Immature natural killer cell (primary cell): ENCODE measurements around the gene NDUFB7. TPM values are rescaled to one million over a fixed set of nuclear protein-coding genes. Genes with fewer than 3 reads are reported as not detected.
"Not testable (repeated sequence)": the region's sequence is repeated elsewhere in the genome, so short reads cannot be mapped to it uniquely, and the experiment has no call there.

ENCODE experiments used
- DNase-seq, 3 donors: peaks; one replicate each; pipeline ENCODE4 v3.0.0; 2022; ENCODE audit warnings: mixed read lengths in 1 of 3
- H3K27ac Mint-ChIP-seq, 6 donors: one replicate each; pipeline ENCODE4 v1.8.0; 2020; ENCODE audit warnings: mixed read lengths in 6 of 6, mild to moderate bottlenecking in 5 of 6, inconsistent platforms in 4 of 6, moderate library complexity in 3 of 6
- H3K27me3 Mint-ChIP-seq, 3 donors: one replicate each; pipeline ENCODE4 v1.8.0; 2020 to 2021; ENCODE audit warnings: low read depth in 3 of 3, mild to moderate bottlenecking in 3 of 3, mixed read lengths in 3 of 3, moderate library complexity in 3 of 3, inconsistent platforms in 1 of 3
- H3K36me3 Mint-ChIP-seq, 3 donors: one replicate each; pipeline ENCODE4 v1.8.0; 2020; ENCODE audit warnings: mixed read lengths in 3 of 3, inconsistent platforms in 2 of 3, mild to moderate bottlenecking in 2 of 3
- H3K4me1 Mint-ChIP-seq, 2 donors: one replicate each; pipeline ENCODE4 v1.8.0; 2020; ENCODE audit warnings: inconsistent platforms in 2 of 2, mild to moderate bottlenecking in 2 of 2, mixed read lengths in 2 of 2, moderate library complexity in 1 of 2
- H3K4me3 Mint-ChIP-seq, 5 donors: one replicate each; pipeline ENCODE4 v1.8.0; 2020; ENCODE audit warnings: mild to moderate bottlenecking in 5 of 5, mixed read lengths in 5 of 5, inconsistent platforms in 3 of 5, moderate library complexity in 3 of 5
- H3K9me3 Mint-ChIP-seq, 6 donors: one replicate each; pipeline ENCODE4 v1.8.0; 2020; ENCODE audit warnings: mild to moderate bottlenecking in 6 of 6, mixed read lengths in 6 of 6, inconsistent platforms in 4 of 6, moderate library complexity in 3 of 6
- polyA plus RNA-seq, 3 donors: library from polyadenylated mRNA; unstranded; fragments of 300-500 nt; fragmentation: Illumina TruSeq; gene quantifications; one replicate each; pipeline ENCODE4 v1.2.3, GENCODE V29; 2021

Gene NDUFB7
- polyA plus RNA-seq: 100 to 1,000 TPM; 400 to 782 (median 502) TPM

GRCh38 chr19:14571695-14572490 lies at the start of gene NDUFB7:
Gene NDUFB7 (minus strand): TSS chr19:14572066. CDS start chr19:14572000, 66 bp downstream.
- Mint-ChIP-seq H3K4me3 (peak within 1 kb of the TSS; percentile 93 to 97 (median 96)), H3K27ac (peak within 1 kb of the TSS; percentile 86 to 94 (median 90)), H3K4me1 (peaks cover 40 to 49% of the 10 kb centered on the region in 2 donors), H3K9me3 (no peaks in the 10 kb centered on the region), H3K36me3 (peaks cover 0 to 7% (median 3%) of the 10 kb centered on the region in 3 donors), H3K27me3 (peaks cover 0 to 6% (median 2%) of the 10 kb centered on the region in 3 donors)
- peak; percentile 91 to 93 (median 91) for DNase-seq

- no peaks in the 10 kb centered on the region for H3K4me1 Mint-ChIP-seq
- no peaks in the 10 kb centered on the region for H3K36me3 Mint-ChIP-seq
- peaks cover 2 to 7% (median 2%) of the 10 kb centered on the region in 3 donors for H3K27me3 Mint-ChIP-seq
- peaks cover 3 to 15% (median 13%) of the 10 kb centered on the region in 6 donors for H3K9me3 Mint-ChIP-seq
- H3K27ac Mint-ChIP-seq: no peak overlapping the region
- no peak overlapping the region for H3K4me3 Mint-ChIP-seq
- no peak for DNase-seq
Observed at GRCh38 chr19:14619404-14619803, 47.5 kb upstream of the NDUFB7 start.

GRCh38 chr19:14616407-14616806 lies 44.5 kb upstream of the NDUFB7 start:
- H3K27ac Mint-ChIP-seq: no peak overlapping the region
- H3K27me3 Mint-ChIP-seq: peaks cover 2 to 7% (median 2%) of the 10 kb centered on the region in 3 donors
- H3K9me3 Mint-ChIP-seq: peaks cover 3 to 15% (median 13%) of the 10 kb centered on the region in 6 donors
- H3K36me3 Mint-ChIP-seq: no peaks in the 10 kb centered on the region
- H3K4me1 Mint-ChIP-seq: no peaks in the 10 kb centered on the region
- H3K4me3 Mint-ChIP-seq: no peak overlapping the region
- no peak for DNase-seq

- Mint-ChIP-seq H3K4me1 (no peaks in the 10 kb centered on the region), H3K4me3 (no peak overlapping the region), H3K27me3 (peaks cover 2 to 7% (median 4%) of the 10 kb centered on the region in 3 donors), H3K27ac (no peak overlapping the region), H3K36me3 (no peaks in the 10 kb centered on the region), H3K9me3 (peaks cover 3 to 15% (median 13%) of the 10 kb centered on the region in 6 donors)
- no peak for DNase-seq
Observed at GRCh38 chr19:14615623-14616022, 43.8 kb upstream of the NDUFB7 start.

GRCh38 chr19:14614099-14614412 lies 42.2 kb upstream of the NDUFB7 start:
- no peak overlapping the region for H3K4me3 Mint-ChIP-seq
- peaks cover 0 to 4% (median 2%) of the 10 kb centered on the region in 3 donors for H3K27me3 Mint-ChIP-seq
- H3K9me3 Mint-ChIP-seq: peaks cover 0 to 4% (median 4%) of the 10 kb centered on the region in 6 donors
- peak in 1 of 3 donors; percentile 4 for DNase-seq
- H3K4me1 Mint-ChIP-seq: no peaks in the 10 kb centered on the region
- no peaks in the 10 kb centered on the region for H3K36me3 Mint-ChIP-seq
- H3K27ac Mint-ChIP-seq: no peak overlapping the region

- H3K27me3 Mint-ChIP-seq, DNase-seq, H3K4me3 Mint-ChIP-seq, H3K9me3 Mint-ChIP-seq, H3K36me3 Mint-ChIP-seq, H3K4me1 Mint-ChIP-seq, H3K27ac Mint-ChIP-seq: not testable (repeated sequence)
Observed at GRCh38 chr19:14613399-14614098, 41.7 kb upstream of the NDUFB7 start.

GRCh38 chr19:14612657-14613056 lies 40.8 kb upstream of the NDUFB7 start:
- H3K9me3 Mint-ChIP-seq: peaks cover 0 to 3% (median 0%) of the 10 kb centered on the region in 6 donors
- H3K27ac Mint-ChIP-seq: no peak overlapping the region
- DNase-seq: no peak
- H3K27me3 Mint-ChIP-seq: peaks cover 0 to 4% (median 2%) of the 10 kb centered on the region in 3 donors
- no peak overlapping the region for H3K4me3 Mint-ChIP-seq
- no peaks in the 10 kb centered on the region for H3K36me3 Mint-ChIP-seq
- no peaks in the 10 kb centered on the region for H3K4me1 Mint-ChIP-seq

- H3K27ac Mint-ChIP-seq: peak overlapping the region in 1 of 6 donors; percentile 28
- not testable (repeated sequence) for H3K27me3 Mint-ChIP-seq, DNase-seq, H3K36me3 Mint-ChIP-seq, H3K9me3 Mint-ChIP-seq, H3K4me1 Mint-ChIP-seq, H3K4me3 Mint-ChIP-seq
Observed at GRCh38 chr19:14612242-14612641, 40.4 kb upstream of the NDUFB7 start.

- H3K36me3 Mint-ChIP-seq: no peaks in the 10 kb centered on the region
- DNase-seq: no peak
- H3K9me3 Mint-ChIP-seq: no peaks in the 10 kb centered on the region
- no peak overlapping the region for H3K4me3 Mint-ChIP-seq
- no peaks in the 10 kb centered on the region for H3K4me1 Mint-ChIP-seq
- H3K27ac Mint-ChIP-seq: no peak overlapping the region
- H3K27me3 Mint-ChIP-seq: peaks cover 0 to 3% (median 2%) of the 10 kb centered on the region in 3 donors
Observed at GRCh38 chr19:14611051-14611450, 39.2 kb upstream of the NDUFB7 start.

GRCh38 chr19:14606627-14607026 lies 34.8 kb upstream of the NDUFB7 start:
- Mint-ChIP-seq H3K36me3 (no peaks in the 10 kb centered on the region), H3K27ac (no peak overlapping the region), H3K4me3 (no peak overlapping the region), H3K4me1 (no peaks in the 10 kb centered on the region), H3K27me3 (peaks cover 0 to 3% (median 2%) of the 10 kb centered on the region in 3 donors), H3K9me3 (peaks cover 0 to 2% (median 0%) of the 10 kb centered on the region in 6 donors)
- no peak for DNase-seq

- Mint-ChIP-seq H3K27ac (no peak overlapping the region), H3K4me3 (no peak overlapping the region), H3K4me1 (no peaks in the 10 kb centered on the region), H3K27me3 (peaks cover 0 to 3% (median 0%) of the 10 kb centered on the region in 3 donors), H3K36me3 (no peaks in the 10 kb centered on the region), H3K9me3 (peaks cover 0 to 2% (median 0%) of the 10 kb centered on the region in 6 donors)
- DNase-seq: no peak
Observed at GRCh38 chr19:14603990-14604387, 32.1 kb upstream of the NDUFB7 start.

GRCh38 chr19:14599548-14600147 lies 27.8 kb upstream of the NDUFB7 start:
- Mint-ChIP-seq H3K27me3 (peaks cover 0 to 7% (median 1%) of the 10 kb centered on the region in 3 donors), H3K4me3 (no peak overlapping the region), H3K9me3 (peaks cover 0 to 7% (median 2%) of the 10 kb centered on the region in 6 donors), H3K4me1 (peaks cover 0 to 6% of the 10 kb centered on the region in 2 donors), H3K27ac (no peak overlapping the region), H3K36me3 (peaks cover 0 to 4% (median 0%) of the 10 kb centered on the region in 3 donors)
- no peak for DNase-seq

- Mint-ChIP-seq H3K27ac (peak overlapping the region in 1 of 6 donors; percentile 3), H3K4me3 (no peak overlapping the region), H3K9me3 (peaks cover 0 to 6% (median 2%) of the 10 kb centered on the region in 6 donors), H3K36me3 (peaks cover 0 to 4% (median 0%) of the 10 kb centered on the region in 3 donors), H3K27me3 (peaks cover 3 to 14% (median 3%) of the 10 kb centered on the region in 3 donors), H3K4me1 (peaks cover 0 to 6% of the 10 kb centered on the region in 2 donors)
- no peak for DNase-seq
Observed at GRCh38 chr19:14595558-14595957, 23.7 kb upstream of the NDUFB7 start.

- H3K36me3 Mint-ChIP-seq, H3K27me3 Mint-ChIP-seq, H3K9me3 Mint-ChIP-seq, DNase-seq, H3K4me3 Mint-ChIP-seq, H3K4me1 Mint-ChIP-seq, H3K27ac Mint-ChIP-seq: not testable (repeated sequence)
Observed at GRCh38 chr19:14589433-14589832, 17.6 kb upstream of the NDUFB7 start.
